Esophagus squamous epithelium (tissue), 4 donors: ENCODE results near the gene GPR141.

ENCODE experiments used
- CTCF ChIP-seq, 6 experiments: fragments of 450-650 bp in 4 of 6; fragments of 200-600 bp in 2 of 6; sonication (generic) in 2 of 6; IDR thresholded peaks; one replicate each; pipeline ENCODE4 v1.5.1; 2016 to 2019; ENCODE audit warnings: antibody characterized with exemption in 6 of 6, mild to moderate bottlenecking in 4 of 6, moderate library complexity in 4 of 6
- POLR2A ChIP-seq, 4 donors: fragments of 450-650 bp; IDR thresholded peaks; one replicate each; pipeline ENCODE4 v1.6.1; 2017; ENCODE audit warnings: antibody characterized with exemption in 4 of 4, mild to moderate bottlenecking in 4 of 4, moderate library complexity in 3 of 4

- TF ChIP-seq CTCF (IDR thresholded peaks at IDR 0.05) = no peak
- TF ChIP-seq POLR2A (IDR thresholded peaks at IDR 0.05) = no peak
These were observed 85.7 kb downstream of the GPR141 start for GRCh38 chr7:37769291-37769690.
